ENCODE results near the gene KCNH6.

KCNH6 gene

GRCh38 chr17:63476854-63477479, 46.2 kb upstream of the KCNH6 start, which contains the start of gene ACE:
ACE (plus strand) TSS chr17:63477061; CDS start chr17:63477095, 34 bp downstream.
- Histone ChIP-seq H3K9me3 (ENCODE audit: severe bottlenecking) (no peaks in the 10 kb centered on the region), H3K36me3 (no peaks in the 10 kb centered on the region), H3K4me3 (ENCODE audit: low read depth, low read length) (peak within 1 kb of the TSS; percentile 65), H3K27ac (peak within 1 kb of the TSS; percentile 93), H3K27me3 (ENCODE audit: insufficient read depth, low read depth, severe bottlenecking) (no peaks in the 10 kb centered on the region)
- peak; percentile 35 for TF ChIP-seq CTCF (IDR thresholded peaks at IDR 0.05; ENCODE audit: low read depth, low read length)
- DNase-seq: peak; percentile 90

- H3K4me3 ChIP-seq (ENCODE audit: low read depth, low read length): peak overlapping the region; percentile 44
- no peaks in the 10 kb centered on the region for H3K36me3 ChIP-seq
- H3K9me3 ChIP-seq (ENCODE audit: severe bottlenecking): no peaks in the 10 kb centered on the region
- H3K27ac ChIP-seq: peak overlapping the region; percentile 93
- TF ChIP-seq CTCF (IDR thresholded peaks at IDR 0.05; ENCODE audit: low read depth, low read length): no peak
- no peaks in the 10 kb centered on the region for H3K27me3 ChIP-seq (ENCODE audit: insufficient read depth, low read depth, severe bottlenecking)
- DNase-seq: peak; percentile 60
Measured at GRCh38 chr17:63477480-63478440, 45.4 kb upstream of the KCNH6 start.

- no peaks in the 10 kb centered on the region for H3K36me3 ChIP-seq
Measured at GRCh38 chr17:63478814-63479494, 44.2 kb upstream of the KCNH6 start.

GRCh38 chr17:63479495-63480184, 43.5 kb upstream of the KCNH6 start:
- no peaks in the 10 kb centered on the region for H3K27me3 ChIP-seq (ENCODE audit: insufficient read depth, low read depth, severe bottlenecking)
- peak overlapping the region; percentile 37 for H3K27ac ChIP-seq
- no peak overlapping the region for H3K4me3 ChIP-seq (ENCODE audit: low read depth, low read length)
- no peak for DNase-seq
- H3K9me3 ChIP-seq (ENCODE audit: severe bottlenecking): no peaks in the 10 kb centered on the region
- no peak for TF ChIP-seq CTCF (IDR thresholded peaks at IDR 0.05; ENCODE audit: low read depth, low read length)
- H3K36me3 ChIP-seq: no peaks in the 10 kb centered on the region

More at GRCh38 chr17:63478814-63479494, 44.2 kb upstream of the KCNH6 start:
- peak; percentile 97 for DNase-seq
- no peaks in the 10 kb centered on the region for H3K27me3 ChIP-seq (ENCODE audit: insufficient read depth, low read depth, severe bottlenecking)
- no peak overlapping the region for H3K4me3 ChIP-seq (ENCODE audit: low read depth, low read length)
- H3K27ac ChIP-seq: peak overlapping the region; percentile 93
- peak; percentile 100 for TF ChIP-seq CTCF (IDR thresholded peaks at IDR 0.05; ENCODE audit: low read depth, low read length)
- H3K9me3 ChIP-seq (ENCODE audit: severe bottlenecking): no peaks in the 10 kb centered on the region

GRCh38 chr17:63480192-63480784, 42.9 kb upstream of the KCNH6 start:
- no peak for DNase-seq
- Histone ChIP-seq H3K4me3 (ENCODE audit: low read depth, low read length) (no peak overlapping the region), H3K9me3 (ENCODE audit: severe bottlenecking) (no peaks in the 10 kb centered on the region), H3K27ac (no peak overlapping the region; the same call in 1 of the 2 replicates), H3K36me3 (no peaks in the 10 kb centered on the region), H3K27me3 (ENCODE audit: insufficient read depth, low read depth, severe bottlenecking) (no peaks in the 10 kb centered on the region)
- TF ChIP-seq CTCF (IDR thresholded peaks at IDR 0.05; ENCODE audit: low read depth, low read length): no peak

Data from WERI-Rb-1 (cell line).